K562 (cell line): ENCODE results near the gene RACGAP1. TPM values are rescaled to one million over a fixed set of nuclear protein-coding genes. Genes with fewer than 3 reads are reported as not detected.
A peak's percentile ranks its signal among the peaks of the same experiment; 100 is the strongest.

Experiments used
- ARNT ChIP-seq, 2 experiments: fragments of 450-650 bp; IDR thresholded peaks; 2 replicates each; pipeline ENCODE4 v1.6.1; 2016; ENCODE audit warnings: mild to moderate bottlenecking in 1 of 2
- CBFA2T3 ChIP-seq: fragments of 450-650 bp; IDR thresholded peaks from 2 replicates; pipeline ENCODE4 v1.6.1; 2017
- CTBP1 ChIP-seq: fragments of 450-650 bp; IDR thresholded peaks from 2 replicates; pipeline ENCODE4 v1.6.1; 2016; ENCODE audit warnings: borderline replicate concordance
- DPF2 ChIP-seq: fragments of 450-650 bp; IDR thresholded peaks from 2 replicates; pipeline ENCODE4 v1.6.1; 2016
- ETV5 ChIP-seq: sonication (generic); formaldehyde crosslinking; IDR thresholded peaks from 2 replicates; pipeline ENCODE4 v1.4.0; 2020; ENCODE audit warnings: low read depth, mild to moderate bottlenecking, missing genetic modification reagents
- JUND ChIP-seq, 2 experiments: IDR thresholded peaks; 2 replicates in 1 of 2; 3 replicates in 1 of 2; pipeline ENCODE4 v1.6.1; 2011; ENCODE audit warnings: borderline replicate concordance in 2 of 2, low read depth in 2 of 2, low read length in 2 of 2, improper control_type of control experiment in 1 of 2, missing biosample characterization in 1 of 2, missing genetic modification characterization in 1 of 2, missing genetic modification reagents in 1 of 2
- LEF1 ChIP-seq: fragments of 450-650 bp; IDR thresholded peaks from 2 replicates; pipeline ENCODE4 v1.6.1; 2016; ENCODE audit warnings: mild to moderate bottlenecking
- MGA ChIP-seq: fragments of 450-650 bp; IDR thresholded peaks from 2 replicates; pipeline ENCODE4 v1.6.1; 2016; ENCODE audit warnings: mild to moderate bottlenecking, moderate library complexity
- NFATC3 ChIP-seq: fragments of 450-650 bp; IDR thresholded peaks from 2 replicates; pipeline ENCODE4 v1.6.1; 2017; ENCODE audit warnings: mild to moderate bottlenecking
- NFIC ChIP-seq: fragments of 450-650 bp; IDR thresholded peaks from 2 replicates; pipeline ENCODE4 v1.6.1; 2017; ENCODE audit warnings: mild to moderate bottlenecking, inconsistent platforms
- NRF1 ChIP-seq, 2 experiments: fragments of 450-650 bp; IDR thresholded peaks in 1 of 2; conservative IDR thresholded peaks in 1 of 2; 2 replicates each; pipeline ENCODE4 v1.6.1; 2014; ENCODE audit warnings: mild to moderate bottlenecking in 2 of 2
- PTRF ChIP-seq: fragments of 450-650 bp; IDR thresholded peaks from 2 replicates; pipeline ENCODE4 v1.6.1; 2016; ENCODE audit warnings: mild to moderate bottlenecking, missing genetic modification characterization, missing compliant biosample characterization
- SRSF7 ChIP-seq: fragments of 200-400 bp; formaldehyde crosslinking; optimal IDR thresholded peaks from 2 replicates; pipeline ENCODE3; 2017; ENCODE audit warnings: mild to moderate bottlenecking, low read depth, low read length
- TBL1XR1 ChIP-seq, 2 experiments: IDR thresholded peaks; 2 replicates each; pipeline ENCODE4 v1.6.1; 2012; ENCODE audit warnings: improper control_type of control experiment in 2 of 2, low read length in 2 of 2, mild to moderate bottlenecking in 1 of 2
- TCF15 ChIP-seq: fragments of 250-450 bp; sonication (Bioruptor Pico); IDR thresholded peaks from 2 replicates; pipeline ENCODE4 v1.8.0; 2022; ENCODE audit warnings: moderate library complexity, mild to moderate bottlenecking, inconsistent platforms
- TCF3 ChIP-seq: sonication (generic); formaldehyde crosslinking; IDR thresholded peaks from 2 replicates; pipeline ENCODE4 v1.4.0; 2020; ENCODE audit warnings: mild to moderate bottlenecking, missing genetic modification reagents
- ZBTB9 ChIP-seq: fragments of 450-650 bp; formaldehyde crosslinking; IDR thresholded peaks from 2 replicates; pipeline ENCODE4 v1.4.0; 2020; ENCODE audit warnings: mild to moderate bottlenecking, moderate library complexity
- polyA plus RNA-seq, 8 experiments: library from polyadenylated mRNA; depleted of rRNA in 4 of 8; stranded (reverse) in 5 of 8; unstranded in 3 of 8; fragments of >200 nt; fragmentation: Nextera tagmentation in 2 of 8; fragmentation: Illumina TruSeq in 1 of 8; extraction: Ambion mirVana in 2 of 8; extraction: Trizol in 1 of 8; gene quantifications; 2 replicates each; pipeline versions ENCODE4 v1.2.1 to v1.2.3, GENCODE V29; 2011 to 2014; ENCODE audit warnings: inconsistent platforms in 1 of 8, missing spikeins in 1 of 8
- total RNA-seq, 7 experiments: library from RNA; depleted of rRNA in 6 of 7; stranded (reverse); fragments of >200 nt in 6 of 7; fragmentation: Illumina TruSeq in 2 of 7; extraction: Trizol in 2 of 7; gene quantifications; 2 replicates each; pipeline versions ENCODE4 v1.2.1 to v1.2.3, GENCODE V29; 2011 to 2021; ENCODE audit warnings: low replicate concordance in 1 of 7

The RACGAP1 gene
- total and polyA plus RNA-seq, 9 of the 15 experiments (the other 6 are each of a cell fraction or from before 2014, with no cell fraction given), result 56.4 to 92.9 (median 71.8) TPM

- TF ChIP-seq NRF1 (conservative IDR thresholded peaks at IDR 0.05 in 1 of 2, IDR thresholded peaks at IDR 0.05 in 1 of 2) (peak; percentile 49 to 60; a peak in 3 of 4 replicates), NFATC3 (no peak), ARNT (IDR thresholded peaks at IDR 0.05) (peak in 1 of 2 experiments; percentile 64; a peak in 1 of 4 replicates), TCF3 (CRISPR knock-in tag) (peak; percentile 91), MGA (no peak), ETV5 (CRISPR knock-in tag) (peak; percentile 15; the same call in 1 of the 2 replicates), TBL1XR1 (IDR thresholded peaks at IDR 0.05; ENCODE audit: low read length in 2 of 2) (peak in 1 of 2 experiments; percentile 66; a peak in 2 of 4 replicates), DPF2 (peak; percentile 78; the same call in 1 of the 2 replicates), NFIC (peak; percentile 64), PTRF (tag) (no peak), LEF1 (peak; percentile 53; the same call in 1 of the 2 replicates), CTBP1 (peak; percentile 70; the same call in 1 of the 2 replicates), TCF15 (CRISPR knock-in tag) (no peak), JUND (IDR thresholded peaks at IDR 0.05; ENCODE audit: borderline replicate concordance, low read depth, low read length) (peak; percentile 27; the same call in 1 of the 2 replicates), JUND (tag; IDR thresholded peaks at IDR 0.05; ENCODE audit: borderline replicate concordance, low read depth, low read length) (peak; percentile 55; the same call in 1 of the 3 replicates), SRSF7 (no peak), ZBTB9 (CRISPR knock-in tag) (no peak), CBFA2T3 (peak; percentile 93)
Measured at GRCh38 chr12:50041962-50042361, 16.7 kb upstream of the RACGAP1 start (continued).
